Measurements from ENCODE around the gene TRIM72. TPM values are rescaled to one million over a fixed set of nuclear protein-coding genes. Genes with fewer than 3 reads are reported as not detected.
A peak's percentile ranks its signal among the peaks of the same experiment; 100 is the strongest.
"Not testable (repeated sequence)": the region's sequence is repeated elsewhere in the genome, so short reads cannot be mapped to it uniquely, and the experiment has no call there.

TRIM72 gene
- polyA plus RNA-seq, result under 1 TPM; 0.09 to 0.12 (median 0.11) TPM

GRCh38 chr16:31213877-31214707, at the start of gene TRIM72:
Gene TRIM72, plus strand, starts transcription at chr16:31214119. Its CDS starts 620 bp downstream, at chr16:31214739.
- no peak within 1 kb of the TSS for H3K27ac ChIP-seq (ENCODE audit: low read depth, low read length)
- WGBS, 3 donors, result 67 to 70% (median 67%) methylated on average over 17 to 25 of the region's 25 CpGs

GRCh38 chr16:31167315-31167714, 46.6 kb upstream of the TRIM72 start:
- 88 to 90% (median 90%) methylated on average over 8 of the region's 8 CpGs for WGBS, 3 donors
- H3K27ac ChIP-seq (ENCODE audit: low read depth, low read length), result no peak overlapping the region

GRCh38 chr16:31168848-31169247, 45.1 kb upstream of the TRIM72 start:
- no peak overlapping the region for H3K27ac ChIP-seq (ENCODE audit: low read depth, low read length)
- WGBS, 3 donors, result 52 to 60% (median 58%) methylated on average over 2 of the region's 2 CpGs

- not testable (repeated sequence) for H3K27ac ChIP-seq (ENCODE audit: low read depth, low read length)
- no CpG with 5 or more reads among the region's 2 CpGs for WGBS, 3 donors
Measured at GRCh38 chr16:31170048-31170447, 43.9 kb upstream of the TRIM72 start.

- H3K27ac ChIP-seq (ENCODE audit: low read depth, low read length), result no peak overlapping the region
- WGBS, 3 donors, result 39 to 69% (median 47%) methylated on average over 3 of the region's 3 CpGs
Measured at GRCh38 chr16:31177136-31177535, 36.8 kb upstream of the TRIM72 start.

GRCh38 chr16:31179219-31179746, 34.6 kb upstream of the TRIM72 start:
- WGBS, 3 donors, result 2% methylated on average over 27 of the region's 27 CpGs
- H3K27ac ChIP-seq (ENCODE audit: low read depth, low read length), result peak overlapping the region; percentile 98

GRCh38 chr16:31179747-31180459, 34.0 kb upstream of the TRIM72 start, which contains the start of gene FUS:
Gene FUS, plus strand, starts transcription at chr16:31180139. Its CDS starts 76 bp downstream, at chr16:31180215.
- 0% methylated on average over 69 of the region's 69 CpGs for whole genome bisulfite sequencing, 3 donors
- peak within 1 kb of the TSS; percentile 98 for H3K27ac ChIP-seq (ENCODE audit: low read depth, low read length)

GRCh38 chr16:31181102-31181830, 32.7 kb upstream of the TRIM72 start:
- H3K27ac ChIP-seq (ENCODE audit: low read depth, low read length), result no peak overlapping the region
- WGBS, 3 donors, result 4 to 5% (median 5%) methylated on average over 31 of the region's 31 CpGs

GRCh38 chr16:31182391-31182790, 31.5 kb upstream of the TRIM72 start:
- 25 to 38% (median 30%) methylated on average over 7 of the region's 7 CpGs for WGBS, 3 donors
- H3K27ac ChIP-seq (ENCODE audit: low read depth, low read length), result no peak overlapping the region

- WGBS, 3 donors, result 68 to 77% (median 73%) methylated on average over 10 of the region's 10 CpGs
- no peak overlapping the region for H3K27ac ChIP-seq (ENCODE audit: low read depth, low read length)
Measured at GRCh38 chr16:31183432-31184428, 30.2 kb upstream of the TRIM72 start.

- H3K27ac ChIP-seq (ENCODE audit: low read depth, low read length), result no peak overlapping the region
- 95 to 96% (median 95%) methylated on average over 14 of the region's 14 CpGs for WGBS, 3 donors
Measured at GRCh38 chr16:31184888-31185287, 29.0 kb upstream of the TRIM72 start.

GRCh38 chr16:31185339-31185738, 28.6 kb upstream of the TRIM72 start:
- WGBS, 3 donors, result 58 to 67% (median 61%) methylated on average over 5 of the region's 5 CpGs
- no peak overlapping the region for H3K27ac ChIP-seq (ENCODE audit: low read depth, low read length)

GRCh38 chr16:31186176-31186575, 27.7 kb upstream of the TRIM72 start:
- H3K27ac ChIP-seq (ENCODE audit: low read depth, low read length), result no peak overlapping the region
- WGBS, 3 donors, result 57 to 64% (median 60%) methylated on average over 7 of the region's 7 CpGs

- no peak overlapping the region for H3K27ac ChIP-seq (ENCODE audit: low read depth, low read length)
- WGBS, 3 donors, result 84 to 89% (median 85%) methylated on average over 10 of the region's 10 CpGs
Measured at GRCh38 chr16:31186930-31187807, 26.8 kb upstream of the TRIM72 start.

- 80 to 85% (median 83%) methylated on average over 8 of the region's 8 CpGs for WGBS, 3 donors
- no peak overlapping the region for H3K27ac ChIP-seq (ENCODE audit: low read depth, low read length)
Measured at GRCh38 chr16:31187808-31188189, 26.1 kb upstream of the TRIM72 start.
